22Rv1 (cell line): ENCODE data around the gene SELENOS.

Experiments
- H3K27ac ChIP-seq: fragments of 450-650 bp; 2 replicates; pipeline ENCODE4 v1.5.1; 2017
- ZFX ChIP-seq: fragments of 450-650 bp; IDR thresholded peaks from 2 replicates; pipeline ENCODE4 v1.6.1; 2017; ENCODE audit warnings: antibody characterized with exemption, borderline replicate concordance
- TF ChIP-seq, protein P1 (sequence below): fragments of 450-650 bp; IDR thresholded peaks from 2 replicates; pipeline ENCODE4 v1.5.1; 2017; ENCODE audit warnings: mild to moderate bottlenecking

Gene SELENOS

GRCh38 chr15:101252836-101253235 lies 24.4 kb downstream of the SELENOS start:
- TF ChIP-seq, protein P1, sequence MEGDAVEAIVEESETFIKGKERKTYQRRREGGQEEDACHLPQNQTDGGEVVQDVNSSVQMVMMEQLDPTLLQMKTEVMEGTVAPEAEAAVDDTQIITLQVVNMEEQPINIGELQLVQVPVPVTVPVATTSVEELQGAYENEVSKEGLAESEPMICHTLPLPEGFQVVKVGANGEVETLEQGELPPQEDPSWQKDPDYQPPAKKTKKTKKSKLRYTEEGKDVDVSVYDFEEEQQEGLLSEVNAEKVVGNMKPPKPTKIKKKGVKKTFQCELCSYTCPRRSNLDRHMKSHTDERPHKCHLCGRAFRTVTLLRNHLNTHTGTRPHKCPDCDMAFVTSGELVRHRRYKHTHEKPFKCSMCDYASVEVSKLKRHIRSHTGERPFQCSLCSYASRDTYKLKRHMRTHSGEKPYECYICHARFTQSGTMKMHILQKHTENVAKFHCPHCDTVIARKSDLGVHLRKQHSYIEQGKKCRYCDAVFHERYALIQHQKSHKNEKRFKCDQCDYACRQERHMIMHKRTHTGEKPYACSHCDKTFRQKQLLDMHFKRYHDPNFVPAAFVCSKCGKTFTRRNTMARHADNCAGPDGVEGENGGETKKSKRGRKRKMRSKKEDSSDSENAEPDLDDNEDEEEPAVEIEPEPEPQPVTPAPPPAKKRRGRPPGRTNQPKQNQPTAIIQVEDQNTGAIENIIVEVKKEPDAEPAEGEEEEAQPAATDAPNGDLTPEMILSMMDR = no peak
- TF ChIP-seq ZFX = no peak
- H3K27ac ChIP-seq = peak overlapping the region; percentile 85

- H3K27ac ChIP-seq = peak within 1 kb of the TSS; percentile 85
- TF ChIP-seq, protein P1 = peak; percentile 36
- TF ChIP-seq ZFX = no peak
Observed at GRCh38 chr15:101251830-101252820, 25.2 kb downstream of the SELENOS start, which contains the start of gene CHSY1. Gene CHSY1 (minus strand): TSS chr15:101252048. CDS start chr15:101251456, 592 bp downstream.

DNA sequence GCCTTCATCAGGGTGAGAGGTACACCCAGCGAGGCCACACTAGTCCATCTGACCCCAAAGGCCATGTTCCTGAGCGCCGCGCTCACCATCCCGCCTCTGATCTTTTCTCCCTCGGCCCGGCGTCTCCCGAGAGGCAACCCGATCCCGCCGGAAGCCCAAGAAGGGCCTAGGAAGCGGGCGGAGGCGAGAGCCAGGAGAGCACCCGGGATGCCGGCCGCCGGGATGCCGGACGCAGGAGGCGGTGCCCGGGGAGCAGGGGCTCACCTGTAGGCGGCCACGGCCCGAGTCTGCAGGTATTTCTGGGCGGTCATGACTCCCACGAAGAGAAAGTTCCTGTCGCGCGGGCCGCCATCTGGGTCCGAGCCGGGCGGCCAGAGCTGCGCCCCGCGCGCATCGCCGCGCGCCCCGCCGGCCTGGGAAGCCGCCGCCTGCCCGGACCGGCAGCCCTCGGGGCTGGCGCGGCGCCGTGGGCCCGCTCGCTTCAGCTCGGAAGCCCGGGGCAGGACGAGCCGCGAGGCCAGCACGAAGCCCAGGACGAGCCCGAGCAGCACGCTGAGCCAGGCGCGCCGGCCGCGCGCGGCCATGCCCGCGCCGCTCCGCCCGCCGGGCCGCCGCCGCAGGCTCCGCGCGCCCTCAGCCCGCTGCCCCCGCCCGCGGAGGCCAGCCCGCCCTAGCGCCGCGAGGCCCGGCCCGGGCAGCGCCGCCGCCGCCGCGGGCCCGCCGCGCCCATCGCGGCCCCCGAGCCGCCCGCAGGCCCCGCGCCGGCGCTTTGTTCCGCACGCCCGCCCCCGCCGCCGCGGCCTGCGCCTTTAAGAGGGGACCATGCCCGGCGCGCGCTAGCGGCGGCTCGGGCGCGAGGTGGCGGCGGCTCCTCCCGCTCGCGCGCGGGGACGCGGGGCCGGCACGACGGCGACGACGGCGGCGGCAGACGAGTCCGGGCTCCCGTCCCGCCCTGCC lies 26.1 kb downstream of the SELENOS start:
- peak overlapping the region; percentile 85 for H3K27ac ChIP-seq
- TF ChIP-seq, protein P1 = no peak
- no peak for TF ChIP-seq ZFX

- no peak for TF ChIP-seq ZFX
- TF ChIP-seq, protein P1 = no peak
- peak overlapping the region; percentile 85 for H3K27ac ChIP-seq
Observed at GRCh38 chr15:101250341-101250831, 26.9 kb downstream of the SELENOS start.

DNA sequence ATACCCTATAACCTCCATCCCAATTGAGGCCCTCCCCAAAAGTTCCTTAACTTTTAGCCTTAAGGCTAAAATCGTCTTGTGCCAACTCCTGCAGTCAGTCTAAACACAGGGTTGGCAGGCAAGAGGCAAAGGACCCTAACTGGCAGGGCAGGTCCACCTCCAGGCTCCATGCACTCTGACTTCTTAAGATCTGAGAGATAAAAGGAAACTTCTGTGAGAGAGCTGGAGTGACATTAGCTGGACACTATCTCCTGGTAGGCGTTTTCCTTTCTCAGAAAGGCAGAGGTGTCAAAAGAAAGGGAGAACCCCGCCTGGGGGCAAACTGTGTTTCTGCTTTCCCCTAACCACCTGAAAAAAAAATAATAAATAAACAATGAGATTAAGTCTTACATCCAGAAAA lies 29.0 kb downstream of the SELENOS start:
- no peak overlapping the region for H3K27ac ChIP-seq
- TF ChIP-seq, protein P1 = no peak
- no peak for TF ChIP-seq ZFX

DNA sequence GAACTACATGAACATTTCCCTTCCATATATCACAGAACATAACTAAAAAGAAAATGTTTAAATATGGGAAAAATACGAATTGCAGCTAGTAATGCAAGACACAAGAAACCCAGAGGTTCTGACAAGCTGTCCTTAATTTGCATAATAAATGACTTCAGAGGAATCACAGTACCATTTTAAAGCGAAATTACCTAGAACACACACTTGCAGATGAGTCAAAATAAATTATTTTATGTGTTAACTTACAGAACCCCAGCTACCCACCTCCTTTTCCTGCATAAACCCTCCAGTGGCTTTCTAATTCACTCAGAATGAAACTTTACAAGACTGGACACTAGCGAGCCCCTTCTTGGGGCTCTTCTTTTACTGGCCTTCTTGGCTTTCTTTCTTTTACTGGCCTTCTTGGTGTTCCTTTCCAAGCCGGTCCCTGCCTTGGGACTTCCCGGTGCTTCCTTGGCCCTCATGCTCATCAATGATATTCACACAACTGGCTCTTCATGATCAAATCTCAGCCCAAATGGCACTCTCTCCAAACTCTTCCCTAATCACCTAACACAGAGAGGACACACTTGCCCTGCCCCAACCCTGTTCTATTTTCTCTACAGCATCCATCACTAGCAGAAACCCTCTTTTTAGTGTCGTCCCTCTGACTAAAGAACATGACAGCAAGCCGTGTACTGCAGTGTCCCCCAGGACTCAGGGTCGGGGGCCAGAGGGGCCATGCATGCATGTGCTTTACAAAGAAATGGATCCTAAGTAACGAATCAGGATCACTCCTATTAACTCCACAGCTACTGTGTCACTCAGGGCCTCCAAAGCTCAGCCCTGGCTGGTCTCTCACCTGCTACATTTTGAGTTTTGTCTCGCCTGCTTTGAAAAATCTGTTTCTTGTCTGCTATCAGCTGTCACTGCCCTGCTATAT lies 30.2 kb downstream of the SELENOS start:
- TF ChIP-seq ZFX = no peak
- TF ChIP-seq, protein P1 = no peak
- no peak overlapping the region for H3K27ac ChIP-seq
